Measurements from ENCODE around the gene TNNT2.

The TNNT2 gene

GRCh38 chr1:201334325-201335173 lies 42.9 kb downstream of the TNNT2 start:
- DNase-seq (ENCODE audit: low read depth, low spot score): no peak

GRCh38 chr1:201332616-201333335 lies 44.7 kb downstream of the TNNT2 start:
- DNase-seq (ENCODE audit: low read depth, low spot score): no peak

GRCh38 chr1:201332021-201332420 lies 45.5 kb downstream of the TNNT2 start:
- DNase-seq (ENCODE audit: low read depth, low spot score): no peak

GRCh38 chr1:201331166-201331565 lies 46.3 kb downstream of the TNNT2 start:
- no peak for DNase-seq (ENCODE audit: low read depth, low spot score)

GRCh38 chr1:201330541-201330940 lies 46.9 kb downstream of the TNNT2 start:
- no peak for DNase-seq (ENCODE audit: low read depth, low spot score)

- DNase-seq (ENCODE audit: low read depth, low spot score): no peak
Measured at GRCh38 chr1:201329801-201330200, 47.7 kb downstream of the TNNT2 start.

- DNase-seq (ENCODE audit: low read depth, low spot score): no peak
Measured at GRCh38 chr1:201329286-201329685, 48.2 kb downstream of the TNNT2 start.

- no peak for DNase-seq (ENCODE audit: low read depth, low spot score)
Measured at GRCh38 chr1:201328576-201328975, 48.9 kb downstream of the TNNT2 start.

GRCh38 chr1:201327687-201328240 lies 49.7 kb downstream of the TNNT2 start:
- no peak for DNase-seq (ENCODE audit: low read depth, low spot score)

GRCh38 chr1:201326710-201327109 lies 50.8 kb downstream of the TNNT2 start:
- DNase-seq (ENCODE audit: low read depth, low spot score): no peak

- DNase-seq (ENCODE audit: low read depth, low spot score): no peak
Measured at GRCh38 chr1:201325678-201326060, 51.8 kb downstream of the TNNT2 start.

GRCh38 chr1:201324821-201325677 lies 52.4 kb downstream of the TNNT2 start:
- DNase-seq (ENCODE audit: low read depth, low spot score): no peak

- no peak for DNase-seq (ENCODE audit: low read depth, low spot score)
Measured at GRCh38 chr1:201324306-201324705, 53.2 kb downstream of the TNNT2 start.

GRCh38 chr1:201322653-201323510 lies 54.6 kb downstream of the TNNT2 start:
- DNase-seq (ENCODE audit: low read depth, low spot score): no peak

GRCh38 chr1:201321826-201322390 lies 55.6 kb downstream of the TNNT2 start:
- DNase-seq (ENCODE audit: low read depth, low spot score): no peak

GRCh38 chr1:201320168-201320788 lies 57.2 kb downstream of the TNNT2 start:
- no peak for DNase-seq (ENCODE audit: low read depth, low spot score)

GRCh38 chr1:201319631-201320030 lies 57.8 kb downstream of the TNNT2 start:
- no peak for DNase-seq (ENCODE audit: low read depth, low spot score)

GRCh38 chr1:201318504-201319340 lies 58.8 kb downstream of the TNNT2 start:
- DNase-seq (ENCODE audit: low read depth, low spot score): no peak

GRCh38 chr1:201317551-201317950 lies 59.9 kb downstream of the TNNT2 start:
- DNase-seq (ENCODE audit: low read depth, low spot score): no peak
